CD14-positive monocyte (primary cell): Measurements from ENCODE around the gene SPEM1. TPM values are rescaled to one million over a fixed set of nuclear protein-coding genes. Genes with fewer than 3 reads are reported as not detected.
A peak's percentile ranks its signal among the peaks of the same experiment; 100 is the strongest.

Experiments used
- DNase-seq, 3 donors: peaks; one replicate each; pipeline ENCODE4 v3.0.0-alpha.2; 2011 to 2022
- H2AFZ ChIP-seq: 2 replicates; pipeline ENCODE4 v1.6.0; 2012; ENCODE audit warnings: mild to moderate bottlenecking, low read depth, low read length, inconsistent platforms; ENCODE audit not compliant: insufficient read depth, poor library complexity, severe bottlenecking
- H3K27ac ChIP-seq, 2 donors: 1 replicate in 1 of 2; 2 replicates in 1 of 2; pipeline ENCODE4 v1.5.1; 2012 to 2013; ENCODE audit warnings: low read length in 2 of 2, control low read depth in 1 of 2, inconsistent platforms in 1 of 2, low read depth in 1 of 2, mild to moderate bottlenecking in 1 of 2
- H3K27me3 ChIP-seq, 2 donors: one replicate each; pipeline versions ENCODE4 v1.6.0 to v1.6.1; 2011 to 2013; ENCODE audit warnings: low read length in 2 of 2; ENCODE audit not compliant: control insufficient read depth in 2 of 2, insufficient read depth in 2 of 2
- H3K36me3 ChIP-seq, 2 donors: replicated peaks in 1 of 2; 1 replicate in 1 of 2; 2 replicates in 1 of 2; pipeline versions ENCODE4 v1.5.1 to v1.6.1; 2012 to 2013; ENCODE audit warnings: low read length in 2 of 2, control low read depth in 1 of 2, inconsistent platforms in 1 of 2, mild to moderate bottlenecking in 1 of 2; ENCODE audit not compliant: insufficient read depth in 2 of 2, control insufficient read depth in 1 of 2
- H3K4me1 ChIP-seq, 2 donors: 1 replicate in 1 of 2; 2 replicates in 1 of 2; pipeline versions ENCODE4 v1.5.1 to v1.6.1; 2012 to 2013; ENCODE audit warnings: low read length in 2 of 2, control low read depth in 1 of 2, inconsistent platforms in 1 of 2, mild to moderate bottlenecking in 1 of 2, moderate library complexity in 1 of 2; ENCODE audit not compliant: insufficient read depth in 2 of 2, control insufficient read depth in 1 of 2
- H3K4me2 ChIP-seq: replicated peaks from 2 replicates; pipeline ENCODE3; 2012; ENCODE audit warnings: low read length, moderate library complexity, mild to moderate bottlenecking; ENCODE audit not compliant: poor library complexity, severe bottlenecking; ENCODE audit errors: extremely low read depth
- H3K4me3 ChIP-seq, 3 experiments: fragments of 200-600 bp in 1 of 3; sonication (generic) in 1 of 3; replicated peaks in 1 of 3; 1 replicate in 2 of 3; 2 replicates in 1 of 3; pipeline ENCODE4 v1.5.1; 2011 to 2013; ENCODE audit warnings: low read length in 3 of 3, mild to moderate bottlenecking in 3 of 3, control low read depth in 2 of 3, low read depth in 2 of 3, inconsistent platforms in 1 of 3, moderate library complexity in 1 of 3
- H3K79me2 ChIP-seq: 2 replicates; pipeline ENCODE4 v1.6.0; 2012; ENCODE audit warnings: mild to moderate bottlenecking, control low read depth, inconsistent platforms, low read length, moderate library complexity; ENCODE audit not compliant: insufficient read depth
- H3K9ac ChIP-seq: 2 replicates; pipeline ENCODE4 v1.6.0; 2017; ENCODE audit warnings: low read length, mild to moderate bottlenecking; ENCODE audit not compliant: insufficient read depth, poor library complexity, severe bottlenecking
- H3K9me3 ChIP-seq, 2 donors: replicated peaks in 1 of 2; 1 replicate in 1 of 2; 2 replicates in 1 of 2; pipeline versions ENCODE4 v1.5.1 to v1.6.1; 2012 to 2013; ENCODE audit warnings: low read length in 2 of 2, control low read depth in 1 of 2; ENCODE audit not compliant: control insufficient read depth in 1 of 2, insufficient read depth in 1 of 2
- H4K20me1 ChIP-seq: 2 replicates; pipeline ENCODE4 v1.6.0; 2012; ENCODE audit warnings: mild to moderate bottlenecking, low read length, control low read depth, moderate library complexity; ENCODE audit not compliant: insufficient read depth
- H3K27ac Mint-ChIP-seq, 7 donors: one replicate each; pipeline ENCODE4 v1.8.0; 2020; ENCODE audit warnings: mild to moderate bottlenecking in 7 of 7, mixed read lengths in 7 of 7, moderate library complexity in 6 of 7, inconsistent platforms in 2 of 7
- H3K27me3 Mint-ChIP-seq, 3 donors: one replicate each; pipeline ENCODE4 v1.8.0; 2021 to 2022; ENCODE audit warnings: low read depth in 3 of 3, mild to moderate bottlenecking in 3 of 3, mixed read lengths in 3 of 3, moderate library complexity in 3 of 3, inconsistent platforms in 1 of 3
- H3K36me3 Mint-ChIP-seq, 2 donors: one replicate each; pipeline ENCODE4 v1.8.0; 2020; ENCODE audit warnings: mixed read lengths in 2 of 2, inconsistent platforms in 1 of 2, mild to moderate bottlenecking in 1 of 2
- H3K4me1 Mint-ChIP-seq: one replicate; pipeline ENCODE4 v1.8.0; 2020; ENCODE audit warnings: mild to moderate bottlenecking, mixed read lengths
- H3K4me3 Mint-ChIP-seq, 2 donors: one replicate each; pipeline ENCODE4 v1.8.0; 2020; ENCODE audit warnings: mild to moderate bottlenecking in 2 of 2, mixed read lengths in 2 of 2, moderate library complexity in 1 of 2
- H3K9me3 Mint-ChIP-seq, 7 donors: one replicate each; pipeline ENCODE4 v1.8.0; 2020 to 2022; ENCODE audit warnings: mixed read lengths in 7 of 7, mild to moderate bottlenecking in 6 of 7, moderate library complexity in 6 of 7, inconsistent platforms in 2 of 7
- WGBS: methylation state at CpG from one replicate; pipeline ENCODE4 v1.1.5; 2013; ENCODE audit warnings: missing lambda C conversion rate; ENCODE audit not compliant: insufficient coverage; 5-methylcytosine and 5-hydroxymethylcytosine counted together
- intact Hi-C, 2 donors: fragments of 100-400 bp; cut with micrococcal nuclease; formaldehyde crosslinking; loops; one replicate each; pipeline versions ENCODE4 v1.15.0 to v1.15.1; 2023
- polyA plus RNA-seq, 3 donors: library from polyadenylated mRNA; depleted of rRNA in 1 of 3; unstranded in 2 of 3; stranded (reverse) in 1 of 3; fragments of 300-500 nt in 2 of 3; fragments of >200 nt in 1 of 3; fragmentation: Illumina TruSeq in 2 of 3; gene quantifications; 1 replicate in 2 of 3; 2 replicates in 1 of 3; pipeline ENCODE4 v1.2.3, GENCODE V29; 2012 to 2021
- TF ChIP-seq, protein P1 (sequence below): fragments of 200-600 bp; IDR thresholded peaks from one replicate; pipeline ENCODE4 v1.8.0; 2022; ENCODE audit warnings: antibody characterized with exemption, mild to moderate bottlenecking

The SPEM1 gene
- polyA plus RNA-seq, 3 donors = not detected

- 97% methylated on average over 5 of the region's 7 CpGs for WGBS
Measured at GRCh38 chr17:7460850-7461660, 40.9 kb downstream of the SPEM1 start.

GRCh38 chr17:7462474-7463371 lies 42.6 kb downstream of the SPEM1 start:
- H3K4me3 ChIP-seq = no peak overlapping the region
- peaks cover 18 to 21% of the 10 kb centered on the region in 2 donors for H3K4me1 ChIP-seq
- WGBS = 98% methylated on average over 29 of the region's 44 CpGs
- H3K4me3 Mint-ChIP-seq = no peak overlapping the region
- H3K36me3 Mint-ChIP-seq = peaks cover 15 to 33% of the 10 kb centered on the region in 2 donors
- no peaks in the 10 kb centered on the region for H3K9me3 ChIP-seq
- no peaks in the 10 kb centered on the region for H4K20me1 ChIP-seq
- H3K27me3 Mint-ChIP-seq = no peaks in the 10 kb centered on the region
- H3K79me2 ChIP-seq = no peaks in the 10 kb centered on the region
- H3K4me1 Mint-ChIP-seq = peaks cover 17% of the 10 kb centered on the region
- H3K4me2 ChIP-seq = no peak overlapping the region
- no peak for DNase-seq
- no peak overlapping the region for H3K27ac ChIP-seq
- no peaks in the 10 kb centered on the region for H3K9me3 Mint-ChIP-seq
- TF ChIP-seq, protein P1, sequence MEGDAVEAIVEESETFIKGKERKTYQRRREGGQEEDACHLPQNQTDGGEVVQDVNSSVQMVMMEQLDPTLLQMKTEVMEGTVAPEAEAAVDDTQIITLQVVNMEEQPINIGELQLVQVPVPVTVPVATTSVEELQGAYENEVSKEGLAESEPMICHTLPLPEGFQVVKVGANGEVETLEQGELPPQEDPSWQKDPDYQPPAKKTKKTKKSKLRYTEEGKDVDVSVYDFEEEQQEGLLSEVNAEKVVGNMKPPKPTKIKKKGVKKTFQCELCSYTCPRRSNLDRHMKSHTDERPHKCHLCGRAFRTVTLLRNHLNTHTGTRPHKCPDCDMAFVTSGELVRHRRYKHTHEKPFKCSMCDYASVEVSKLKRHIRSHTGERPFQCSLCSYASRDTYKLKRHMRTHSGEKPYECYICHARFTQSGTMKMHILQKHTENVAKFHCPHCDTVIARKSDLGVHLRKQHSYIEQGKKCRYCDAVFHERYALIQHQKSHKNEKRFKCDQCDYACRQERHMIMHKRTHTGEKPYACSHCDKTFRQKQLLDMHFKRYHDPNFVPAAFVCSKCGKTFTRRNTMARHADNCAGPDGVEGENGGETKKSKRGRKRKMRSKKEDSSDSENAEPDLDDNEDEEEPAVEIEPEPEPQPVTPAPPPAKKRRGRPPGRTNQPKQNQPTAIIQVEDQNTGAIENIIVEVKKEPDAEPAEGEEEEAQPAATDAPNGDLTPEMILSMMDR = no peak
- no peaks in the 10 kb centered on the region for H3K27me3 ChIP-seq
- no peak overlapping the region for H2AFZ ChIP-seq
- H3K27ac Mint-ChIP-seq = no peak overlapping the region
- H3K9ac ChIP-seq = no peak overlapping the region
- peaks cover 22 to 25% of the 10 kb centered on the region in 2 donors for H3K36me3 ChIP-seq
- intact Hi-C loops = no loop called here

More at GRCh38 chr17:7460850-7461660, 40.9 kb downstream of the SPEM1 start:
- Histone ChIP-seq H3K79me2 (peaks cover 7% of the 10 kb centered on the region), H3K36me3 (peaks cover 22 to 25% of the 10 kb centered on the region in 2 donors), H3K4me3 (no peak overlapping the region), H3K4me1 (peaks cover 8 to 11% of the 10 kb centered on the region in 2 donors), H4K20me1 (no peaks in the 10 kb centered on the region), H3K9me3 (no peaks in the 10 kb centered on the region), H3K9ac (no peak overlapping the region), H3K4me2 (no peak overlapping the region), H3K27me3 (no peaks in the 10 kb centered on the region), H3K27ac (no peak overlapping the region), H2AFZ (no peak overlapping the region)
- TF ChIP-seq, protein P1 = no peak
- no peak overlapping the region for H3K4me3 Mint-ChIP-seq
- H3K36me3 Mint-ChIP-seq = peaks cover 12 to 26% of the 10 kb centered on the region in 2 donors
- H3K4me1 Mint-ChIP-seq = peaks cover 12% of the 10 kb centered on the region
- no peaks in the 10 kb centered on the region for H3K27me3 Mint-ChIP-seq
- intact Hi-C loops = no loop called here
- no peak for DNase-seq
- H3K9me3 Mint-ChIP-seq = no peaks in the 10 kb centered on the region
- peak overlapping the region in 1 of 7 donors; percentile 54 for H3K27ac Mint-ChIP-seq
